Lower leg skin (tissue), 4 donors: ENCODE data around the gene P2RY2. TPM values are rescaled to one million over a fixed set of nuclear protein-coding genes. Genes with fewer than 3 reads are reported as not detected.
"Not testable (repeated sequence)": the region's sequence is repeated elsewhere in the genome, so short reads cannot be mapped to it uniquely, and the experiment has no call there.

Source experiments
- DNase-seq, 2 donors: peaks; one replicate each; pipeline ENCODE4 v3.0.0-alpha.2; 2019; ENCODE audit warnings: low spot score in 2 of 2
- H3K4me3 ChIP-seq: fragments of 200-600 bp; sonication (generic); 2 replicates; pipeline ENCODE4 v1.5.1; 2017; ENCODE audit warnings: mild to moderate bottlenecking, low read depth; ENCODE audit not compliant: poor library complexity, severe bottlenecking
- POLR2A ChIP-seq, 2 donors: fragments of 450-650 bp; IDR thresholded peaks; one replicate each; pipeline ENCODE4 v1.6.1; 2016 to 2017; ENCODE audit warnings: antibody characterized with exemption in 2 of 2, mild to moderate bottlenecking in 1 of 2, moderate library complexity in 1 of 2
- WGBS, 2 donors: methylation state at CpG; one replicate each; pipeline ENCODE4 v1.1.5; 2018; 5-methylcytosine and 5-hydroxymethylcytosine counted together
- intact Hi-C: fragments of 100-400 bp; cut with DNase I; formaldehyde crosslinking; loops from one replicate; pipeline ENCODE4 v1.15.0; 2023; ENCODE audit warnings: low total_unique reads
- total RNA-seq, 4 donors: library from RNA; depleted of rRNA; stranded (reverse); fragments of >200 nt; gene quantifications; one replicate each; pipeline ENCODE4 v1.1.0, GENCODE V29; 2016
- TF ChIP-seq, protein P1 (sequence below), 3 donors: fragments of 450-650 bp; IDR thresholded peaks; one replicate each; pipeline ENCODE4 v1.5.1; 2016; ENCODE audit warnings: antibody characterized with exemption in 3 of 3, mild to moderate bottlenecking in 3 of 3, moderate library complexity in 2 of 3

P2RY2 gene
- total RNA-seq, 4 donors from 2014 or later = 3.2 to 8.7 (median 5.1) TPM

DNA sequence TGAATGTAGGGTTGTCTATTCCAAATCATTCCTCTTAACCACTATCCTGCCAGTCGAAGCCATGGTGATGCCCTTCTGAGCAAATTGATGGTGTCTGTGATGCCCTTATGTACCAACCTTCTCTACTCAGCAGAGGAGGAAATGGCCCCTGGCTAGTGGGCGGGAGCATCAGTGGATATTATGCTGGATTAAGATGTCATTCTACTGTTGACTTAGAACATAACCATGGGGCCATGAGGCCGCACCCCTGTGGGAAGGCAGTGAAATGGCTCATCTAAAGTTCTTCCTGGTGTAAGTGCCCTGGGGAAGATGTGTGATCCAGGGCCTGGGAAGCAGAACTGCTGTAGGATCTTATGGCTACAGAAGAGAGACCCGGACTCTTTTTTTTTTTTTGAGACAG, 20.7 kb upstream of the P2RY2 start:
- peak in 1 of 2 donors; percentile 52 for DNase-seq
- no peak overlapping the region for H3K4me3 ChIP-seq
- intact Hi-C loops = no loop called here
- 71 to 90% methylated on average over 4 of the region's 4 CpGs for WGBS, 2 donors
- TF ChIP-seq POLR2A (IDR thresholded peaks at IDR 0.05) = no peak
- TF ChIP-seq, protein P1, sequence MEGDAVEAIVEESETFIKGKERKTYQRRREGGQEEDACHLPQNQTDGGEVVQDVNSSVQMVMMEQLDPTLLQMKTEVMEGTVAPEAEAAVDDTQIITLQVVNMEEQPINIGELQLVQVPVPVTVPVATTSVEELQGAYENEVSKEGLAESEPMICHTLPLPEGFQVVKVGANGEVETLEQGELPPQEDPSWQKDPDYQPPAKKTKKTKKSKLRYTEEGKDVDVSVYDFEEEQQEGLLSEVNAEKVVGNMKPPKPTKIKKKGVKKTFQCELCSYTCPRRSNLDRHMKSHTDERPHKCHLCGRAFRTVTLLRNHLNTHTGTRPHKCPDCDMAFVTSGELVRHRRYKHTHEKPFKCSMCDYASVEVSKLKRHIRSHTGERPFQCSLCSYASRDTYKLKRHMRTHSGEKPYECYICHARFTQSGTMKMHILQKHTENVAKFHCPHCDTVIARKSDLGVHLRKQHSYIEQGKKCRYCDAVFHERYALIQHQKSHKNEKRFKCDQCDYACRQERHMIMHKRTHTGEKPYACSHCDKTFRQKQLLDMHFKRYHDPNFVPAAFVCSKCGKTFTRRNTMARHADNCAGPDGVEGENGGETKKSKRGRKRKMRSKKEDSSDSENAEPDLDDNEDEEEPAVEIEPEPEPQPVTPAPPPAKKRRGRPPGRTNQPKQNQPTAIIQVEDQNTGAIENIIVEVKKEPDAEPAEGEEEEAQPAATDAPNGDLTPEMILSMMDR (IDR thresholded peaks at IDR 0.05) = no peak

DNA sequence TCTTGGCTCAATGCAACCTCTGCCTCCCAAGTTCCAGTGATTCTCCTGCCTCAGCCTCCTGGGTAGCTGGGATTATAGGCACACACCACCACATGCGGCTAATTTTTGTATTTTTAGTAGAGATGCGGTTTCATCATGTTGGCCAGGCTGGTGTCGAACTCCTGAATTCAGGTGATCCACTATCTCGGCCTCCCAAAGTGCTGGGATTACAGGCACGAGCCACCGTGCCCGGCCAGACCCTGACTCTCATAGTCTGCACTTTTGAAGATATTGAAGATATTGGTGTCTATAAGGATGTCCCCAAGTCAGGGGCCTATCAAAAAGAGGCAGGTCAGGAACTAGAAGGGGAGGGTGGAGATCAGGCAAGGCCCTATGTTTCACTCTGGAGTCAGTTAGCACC, 20.3 kb upstream of the P2RY2 start:
- DNase-seq = peak in 1 of 2 donors; percentile 10
- intact Hi-C loops, H3K4me3 ChIP-seq: not testable (repeated sequence)
- WGBS, 2 donors = 96 to 97% methylated on average over 7 of the region's 7 CpGs

DNA sequence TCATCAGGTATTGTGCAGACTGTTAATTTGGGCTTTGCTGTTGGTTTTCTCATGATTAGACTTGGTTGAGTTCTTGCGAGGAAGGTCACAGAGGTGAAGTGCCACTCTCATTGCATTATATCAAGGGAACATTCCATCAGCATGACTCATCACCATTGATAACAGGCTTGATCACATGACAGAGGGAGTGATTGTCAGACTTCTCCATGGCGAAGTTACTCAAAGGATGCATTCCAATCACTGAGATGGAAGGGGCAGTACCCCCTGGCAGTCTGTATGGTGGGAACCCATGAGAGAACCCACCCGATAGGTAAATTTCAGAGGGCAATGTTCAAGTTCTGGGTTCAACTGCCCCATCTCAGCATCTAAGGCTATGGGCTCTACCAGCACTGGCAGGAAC, 19.4 kb upstream of the P2RY2 start:
- no peak overlapping the region for H3K4me3 ChIP-seq
- intact Hi-C loops = no loop called here
- 62 to 77% methylated on average over 3 of the region's 3 CpGs for WGBS, 2 donors
- TF ChIP-seq, protein P1 (IDR thresholded peaks at IDR 0.05) = no peak
- no peak for TF ChIP-seq POLR2A (IDR thresholded peaks at IDR 0.05)
- peak in 1 of 2 donors; percentile 17 for DNase-seq

DNA sequence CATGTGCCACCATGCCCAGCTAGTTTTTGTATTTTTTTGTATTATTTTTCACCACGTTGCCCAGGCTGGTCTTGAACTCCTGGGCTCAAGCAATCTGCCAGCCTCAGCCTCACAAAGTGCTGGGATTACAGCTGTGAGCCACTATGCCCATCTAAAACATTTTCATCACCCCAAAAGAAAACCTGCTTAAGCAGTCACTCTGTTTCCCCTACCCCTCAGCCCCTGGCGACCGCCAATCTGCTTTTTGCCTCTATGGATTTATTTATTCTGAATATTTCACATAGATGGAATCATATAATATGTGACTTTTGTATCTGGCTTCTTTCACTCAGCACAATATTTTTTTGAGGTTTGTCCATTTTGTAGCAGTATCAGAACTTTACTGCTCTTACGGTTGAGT, 18.6 kb upstream of the P2RY2 start:
- WGBS, 2 donors = 71 to 82% methylated on average over 4 of the region's 4 CpGs
- intact Hi-C loops = no loop called here
- no peak overlapping the region for H3K4me3 ChIP-seq
- TF ChIP-seq, protein P1 (IDR thresholded peaks at IDR 0.05) = no peak
- no peak for TF ChIP-seq POLR2A (IDR thresholded peaks at IDR 0.05)
- DNase-seq = peak in 1 of 2 donors; percentile 52

DNA sequence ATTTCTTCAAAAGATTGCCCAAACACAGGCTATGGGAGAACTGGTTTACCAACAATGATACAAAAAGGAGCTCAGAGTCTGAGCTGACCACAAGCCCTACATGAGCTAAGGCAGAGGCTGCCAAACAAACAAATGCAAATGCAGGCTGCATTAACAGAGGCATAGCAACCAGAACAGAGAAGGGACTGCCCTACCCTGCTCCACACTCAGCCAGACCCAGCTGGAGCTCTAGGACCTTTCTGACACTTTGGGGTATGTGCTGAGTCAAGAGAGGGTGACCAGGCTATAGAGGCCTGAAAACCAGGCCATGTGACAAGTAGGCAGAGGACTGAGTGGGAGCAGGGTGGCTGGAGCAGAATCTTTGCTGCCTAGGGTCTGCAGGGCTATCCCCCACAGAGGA, 17.8 kb upstream of the P2RY2 start:
- H3K4me3 ChIP-seq = no peak overlapping the region
- peak in 1 of 2 donors; percentile 59 for DNase-seq
- TF ChIP-seq, protein P1 (IDR thresholded peaks at IDR 0.05) = no peak
- TF ChIP-seq POLR2A (IDR thresholded peaks at IDR 0.05) = no peak
- intact Hi-C loops = no loop called here

DNA sequence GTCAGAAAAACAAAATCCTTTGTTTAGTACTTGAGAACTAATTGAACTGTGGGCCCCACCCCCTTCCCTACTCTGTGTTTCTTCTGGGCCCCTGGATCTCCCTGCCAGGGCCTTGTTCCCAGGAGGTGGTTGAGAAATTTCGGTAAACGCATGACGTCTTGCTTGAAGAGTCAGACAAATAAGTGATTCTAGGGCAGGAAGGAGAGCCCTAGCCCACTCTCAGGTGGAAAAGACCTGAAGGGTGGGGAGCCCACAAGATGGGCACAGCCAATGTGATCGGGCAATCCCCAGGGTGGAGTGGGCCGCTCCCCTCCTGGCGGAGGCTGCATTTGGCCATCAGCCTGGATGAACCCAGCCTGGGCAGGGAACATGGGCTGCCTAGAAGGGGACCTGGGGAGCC, 16.8 kb upstream of the P2RY2 start:
- DNase-seq = peak in 1 of 2 donors; percentile 76
- intact Hi-C loops = no loop called here
- TF ChIP-seq, protein P1 (IDR thresholded peaks at IDR 0.05) = no peak
- TF ChIP-seq POLR2A (IDR thresholded peaks at IDR 0.05) = no peak
- no peak overlapping the region for H3K4me3 ChIP-seq
- 51 to 62% methylated on average over 6 of the region's 6 CpGs for WGBS, 2 donors
